Loucy (cell line): Measurements from ENCODE around the gene PLXNA2.

ENCODE experiments used
- H2AFZ ChIP-seq: fragments of 200-600 bp; sonication (generic); 2 replicates; pipeline ENCODE4 v1.6.0; 2016; ENCODE audit warnings: antibody characterized with exemption, mild to moderate bottlenecking, low read length, moderate library complexity
- H3F3A ChIP-seq: fragments of 200-600 bp; 2 replicates; pipeline ENCODE4 v1.6.0; 2016; ENCODE audit warnings: antibody characterized with exemption, low read depth, mild to moderate bottlenecking
- H3K27me3 ChIP-seq: fragments of 200-600 bp; sonication (generic); 2 replicates; pipeline ENCODE4 v1.6.1; 2014; ENCODE audit warnings: low read length, mild to moderate bottlenecking; ENCODE audit not compliant: insufficient read depth, poor library complexity, severe bottlenecking
- H3K36me3 ChIP-seq: fragments of 200-600 bp; sonication (generic); 2 replicates; pipeline ENCODE4 v1.6.1; 2016; ENCODE audit warnings: low read length; ENCODE audit not compliant: insufficient read depth
- H3K4me1 ChIP-seq: fragments of 200-600 bp; sonication (generic); 2 replicates; pipeline ENCODE4 v1.5.1; 2014; ENCODE audit warnings: low read length, mild to moderate bottlenecking; ENCODE audit not compliant: insufficient read depth, poor library complexity, severe bottlenecking
- H3K4me2 ChIP-seq: fragments of 200-600 bp; sonication (generic); 2 replicates; pipeline ENCODE4 v1.6.0; 2014; ENCODE audit warnings: antibody characterized with exemption, low read length, low read depth, mild to moderate bottlenecking; ENCODE audit not compliant: poor library complexity, severe bottlenecking
- H3K4me3 ChIP-seq: fragments of 200-600 bp; sonication (generic); 2 replicates; pipeline ENCODE4 v1.5.1; 2014; ENCODE audit warnings: low read length, mild to moderate bottlenecking, mixed read lengths; ENCODE audit not compliant: poor library complexity, severe bottlenecking
- H3K79me2 ChIP-seq: fragments of 200-600 bp; sonication (generic); 2 replicates; pipeline ENCODE4 v1.6.1; 2014; ENCODE audit warnings: low read length; ENCODE audit not compliant: insufficient read depth
- H3K9ac ChIP-seq: fragments of 200-600 bp; sonication (generic); 2 replicates; pipeline ENCODE4 v1.6.0; 2014; ENCODE audit warnings: mild to moderate bottlenecking, low read depth, low read length, moderate library complexity; ENCODE audit not compliant: poor library complexity, severe bottlenecking
- H3K9me2 ChIP-seq: fragments of 200-600 bp; sonication (generic); replicated peaks from 2 replicates; pipeline ENCODE4 v1.6.1; 2016; ENCODE audit warnings: low read depth, low read length, mixed read lengths
- H3K9me3 ChIP-seq: fragments of 200-600 bp; sonication (generic); 2 replicates; pipeline ENCODE4 v1.6.1; 2014; ENCODE audit warnings: mild to moderate bottlenecking, antibody characterized with exemption, low read length, low read depth; ENCODE audit not compliant: insufficient read depth
- H4K20me1 ChIP-seq: fragments of 200-600 bp; sonication (generic); 2 replicates; pipeline ENCODE4 v1.6.0; 2014; ENCODE audit warnings: antibody characterized with exemption, low read length, mild to moderate bottlenecking; ENCODE audit not compliant: insufficient read depth, poor library complexity, severe bottlenecking
- EZH2phosphoT487 ChIP-seq: fragments of 200-600 bp; IDR thresholded peaks from 2 replicates; pipeline ENCODE4 v1.6.1; 2018; ENCODE audit warnings: antibody characterized with exemption, mild to moderate bottlenecking, moderate library complexity, borderline replicate concordance
- TF ChIP-seq, protein P1 (sequence below): fragments of 200-600 bp; sonication (generic); conservative IDR thresholded peaks from 2 replicates; pipeline ENCODE4 v1.5.1; 2014; ENCODE audit warnings: mild to moderate bottlenecking, antibody characterized with exemption, low read length

PLXNA2 gene

GRCh38 chr1:208052926-208053407, 191.2 kb downstream of the PLXNA2 start:
- no peaks in the 10 kb centered on the region for H3K9me2 ChIP-seq
- no peaks in the 10 kb centered on the region for H3K27me3 ChIP-seq
- H3K9ac ChIP-seq: no peak overlapping the region
- H2AFZ ChIP-seq: no peak overlapping the region
- no peaks in the 10 kb centered on the region for H3K9me3 ChIP-seq
- no peaks in the 10 kb centered on the region for H3F3A ChIP-seq
- H3K36me3 ChIP-seq: no peaks in the 10 kb centered on the region
- H3K4me2 ChIP-seq: no peak overlapping the region
- H4K20me1 ChIP-seq: no peaks in the 10 kb centered on the region
- H3K4me3 ChIP-seq: no peak overlapping the region
- H3K79me2 ChIP-seq: no peaks in the 10 kb centered on the region
- H3K4me1 ChIP-seq: peaks cover 14% of the 10 kb centered on the region
- no peak for TF ChIP-seq EZH2phosphoT487
- TF ChIP-seq, protein P1, sequence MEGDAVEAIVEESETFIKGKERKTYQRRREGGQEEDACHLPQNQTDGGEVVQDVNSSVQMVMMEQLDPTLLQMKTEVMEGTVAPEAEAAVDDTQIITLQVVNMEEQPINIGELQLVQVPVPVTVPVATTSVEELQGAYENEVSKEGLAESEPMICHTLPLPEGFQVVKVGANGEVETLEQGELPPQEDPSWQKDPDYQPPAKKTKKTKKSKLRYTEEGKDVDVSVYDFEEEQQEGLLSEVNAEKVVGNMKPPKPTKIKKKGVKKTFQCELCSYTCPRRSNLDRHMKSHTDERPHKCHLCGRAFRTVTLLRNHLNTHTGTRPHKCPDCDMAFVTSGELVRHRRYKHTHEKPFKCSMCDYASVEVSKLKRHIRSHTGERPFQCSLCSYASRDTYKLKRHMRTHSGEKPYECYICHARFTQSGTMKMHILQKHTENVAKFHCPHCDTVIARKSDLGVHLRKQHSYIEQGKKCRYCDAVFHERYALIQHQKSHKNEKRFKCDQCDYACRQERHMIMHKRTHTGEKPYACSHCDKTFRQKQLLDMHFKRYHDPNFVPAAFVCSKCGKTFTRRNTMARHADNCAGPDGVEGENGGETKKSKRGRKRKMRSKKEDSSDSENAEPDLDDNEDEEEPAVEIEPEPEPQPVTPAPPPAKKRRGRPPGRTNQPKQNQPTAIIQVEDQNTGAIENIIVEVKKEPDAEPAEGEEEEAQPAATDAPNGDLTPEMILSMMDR: no peak

GRCh38 chr1:208052135-208052534, 192.0 kb downstream of the PLXNA2 start:
- Histone ChIP-seq H3F3A (no peaks in the 10 kb centered on the region), H3K27me3 (no peaks in the 10 kb centered on the region), H3K4me3 (no peak overlapping the region), H4K20me1 (no peaks in the 10 kb centered on the region), H3K4me2 (no peak overlapping the region), H3K79me2 (no peaks in the 10 kb centered on the region), H3K9me3 (no peaks in the 10 kb centered on the region), H3K36me3 (no peaks in the 10 kb centered on the region), H3K9ac (no peak overlapping the region), H3K4me1 (peaks cover 15% of the 10 kb centered on the region), H3K9me2 (no peaks in the 10 kb centered on the region), H2AFZ (no peak overlapping the region)
- TF ChIP-seq, protein P1: no peak

DNA sequence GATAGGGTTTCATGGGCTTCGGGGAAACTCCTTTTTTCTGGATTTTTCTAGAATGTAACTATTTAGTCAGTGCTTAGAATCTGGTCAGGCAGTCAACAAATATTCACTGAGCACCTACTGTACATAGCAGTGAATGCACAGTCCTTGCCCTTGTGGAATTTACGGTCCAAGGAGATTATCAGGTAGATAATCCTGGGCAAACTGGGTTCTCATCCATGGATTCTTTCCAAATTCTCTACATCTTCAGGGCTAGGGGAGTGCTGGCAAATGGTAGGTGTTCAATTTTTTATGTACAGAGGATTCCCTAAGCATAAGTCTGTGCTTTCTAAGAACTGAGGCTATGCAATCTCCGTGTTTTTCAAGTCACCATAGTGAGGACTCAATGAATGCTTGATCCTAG, 192.5 kb downstream of the PLXNA2 start:
- Histone ChIP-seq H4K20me1 (no peaks in the 10 kb centered on the region), H3K4me1 (peaks cover 15% of the 10 kb centered on the region), H3K9me2 (no peaks in the 10 kb centered on the region), H2AFZ (no peak overlapping the region), H3K4me3 (no peak overlapping the region), H3K27me3 (no peaks in the 10 kb centered on the region), H3K36me3 (no peaks in the 10 kb centered on the region), H3F3A (no peaks in the 10 kb centered on the region), H3K4me2 (no peak overlapping the region), H3K9me3 (no peaks in the 10 kb centered on the region), H3K79me2 (no peaks in the 10 kb centered on the region), H3K9ac (no peak overlapping the region)
- TF ChIP-seq EZH2phosphoT487: no peak
- TF ChIP-seq, protein P1: no peak
